Gastroesophageal sphincter (tissue), 4 donors: ENCODE measurements around the gene UVRAG. TPM values are rescaled to one million over a fixed set of nuclear protein-coding genes. Genes with fewer than 3 reads are reported as not detected.
A peak's percentile ranks its signal among the peaks of the same experiment; 100 is the strongest.
"Not testable (repeated sequence)": the region's sequence is repeated elsewhere in the genome, so short reads cannot be mapped to it uniquely, and the experiment has no call there.

Experiments
- ATAC-seq: fragments of 150-250 bp; one replicate; pipeline ENCODE4 v1.9.1; 2016; ENCODE audit warnings: mild to moderate bottlenecking, moderate library complexity
- H3K27ac ChIP-seq, 4 donors: fragments of 200-600 bp; sonication (generic) in 3 of 4; 1 replicate in 3 of 4; 2 replicates in 1 of 4; pipeline ENCODE4 v1.5.1; 2016 to 2019
- H3K27me3 ChIP-seq: fragments of 200-600 bp; sonication (generic); one replicate; pipeline ENCODE4 v1.5.1; 2019
- H3K36me3 ChIP-seq, 2 donors: fragments of 200-600 bp; sonication (generic); one replicate each; pipeline ENCODE4 v1.5.1; 2019; ENCODE audit warnings: control low read depth in 1 of 2
- H3K4me1 ChIP-seq, 3 donors: fragments of 200-600 bp; sonication (generic); 1 replicate in 2 of 3; 2 replicates in 1 of 3; pipeline ENCODE4 v1.5.1; 2016 to 2019; ENCODE audit warnings: control low read depth in 2 of 3
- H3K4me3 ChIP-seq, 2 donors: fragments of 200-600 bp; sonication (generic); one replicate each; pipeline ENCODE4 v1.5.1; 2019; ENCODE audit warnings: mild to moderate bottlenecking in 1 of 2, moderate library complexity in 1 of 2
- H3K9me3 ChIP-seq, 3 donors: fragments of 200-600 bp; sonication (generic); one replicate each; pipeline ENCODE4 v1.5.1; 2017 to 2019; ENCODE audit warnings: control low read depth in 2 of 3
- CTCF ChIP-seq, 4 experiments: fragments of 200-600 bp in 2 of 4; fragments of 450-650 bp in 2 of 4; sonication (generic) in 1 of 4; IDR thresholded peaks; one replicate each; pipeline ENCODE4 v1.5.1; 2017 to 2019; ENCODE audit warnings: antibody characterized with exemption in 4 of 4, mild to moderate bottlenecking in 2 of 4, moderate library complexity in 2 of 4
- EP300 ChIP-seq: sonication (generic); formaldehyde crosslinking; IDR thresholded peaks from one replicate; pipeline ENCODE4 v1.6.1; 2017; ENCODE audit warnings: antibody characterized with exemption, mild to moderate bottlenecking
- POLR2A ChIP-seq, 2 donors: fragments of 450-650 bp; IDR thresholded peaks; one replicate each; pipeline ENCODE4 v1.6.1; 2017; ENCODE audit warnings: antibody characterized with exemption in 2 of 2, mild to moderate bottlenecking in 2 of 2, moderate library complexity in 1 of 2
- POLR2AphosphoS5 ChIP-seq: sonication (generic); formaldehyde crosslinking; IDR thresholded peaks from one replicate; pipeline ENCODE4 v1.6.1; 2017; ENCODE audit warnings: antibody characterized with exemption
- WGBS, 2 donors: methylation state at CpG; one replicate each; pipeline ENCODE4 v1.1.5; 2018; ENCODE audit warnings: low coverage in 1 of 2; 5-methylcytosine and 5-hydroxymethylcytosine counted together
- total RNA-seq, 4 donors: library from RNA; depleted of rRNA; stranded (reverse); fragments of >200 nt; gene quantifications; one replicate each; pipeline ENCODE4 v1.1.0, GENCODE V29; 2016

UVRAG gene
- total RNA-seq, 4 donors from 2014 or later, result 28.1 to 50.1 (median 34.7) TPM

GRCh38 chr11:76077575-76078150 is 262.7 kb downstream of the UVRAG start:
- Histone ChIP-seq H3K4me3 (no peak overlapping the region), H3K27me3 (no peaks in the 10 kb centered on the region), H3K27ac (peak overlapping the region in 2 of 4 donors; percentile 5 to 21), H3K36me3 (no peaks in the 10 kb centered on the region), H3K4me1 (peaks cover 0 to 31% (median 11%) of the 10 kb centered on the region in 3 donors), H3K9me3 (no peaks in the 10 kb centered on the region)
- TF ChIP-seq POLR2AphosphoS5 (no peak), POLR2A (IDR thresholded peaks at IDR 0.05) (no peak), CTCF (IDR thresholded peaks at IDR 0.05) (no peak), EP300 (no peak)
- WGBS, 2 donors, result 11 to 44% methylated on average over 1 of the region's 1 CpG
- ATAC-seq, result no peak

GRCh38 chr11:76081084-76081483 is 266.1 kb downstream of the UVRAG start:
- H3K27ac ChIP-seq, H3K27me3 ChIP-seq, H3K9me3 ChIP-seq, H3K36me3 ChIP-seq, ATAC-seq, H3K4me3 ChIP-seq: not testable (repeated sequence)
- peaks cover 0 to 30% (median 9%) of the 10 kb centered on the region in 3 donors for H3K4me1 ChIP-seq
- 87 to 94% methylated on average over 2 to 5 of the region's 5 CpGs for WGBS, 2 donors

GRCh38 chr11:76083563-76084451 is 268.8 kb downstream of the UVRAG start:
- H3K27ac ChIP-seq, result peak overlapping the region; percentile 50 to 77 (median 64)
- WGBS, 2 donors, result 58 to 59% methylated on average over 7 of the region's 7 CpGs
- no peak overlapping the region for H3K4me3 ChIP-seq
- no peaks in the 10 kb centered on the region for H3K9me3 ChIP-seq
- peaks cover 0 to 28% (median 6%) of the 10 kb centered on the region in 3 donors for H3K4me1 ChIP-seq
- H3K36me3 ChIP-seq, result no peaks in the 10 kb centered on the region
- TF ChIP-seq POLR2A (IDR thresholded peaks at IDR 0.05), result no peak
- no peak for TF ChIP-seq EP300
- TF ChIP-seq POLR2AphosphoS5, result no peak
- TF ChIP-seq CTCF (IDR thresholded peaks at IDR 0.05), result no peak
- ATAC-seq, result peak; percentile 51
- H3K27me3 ChIP-seq, result no peaks in the 10 kb centered on the region

GRCh38 chr11:76085270-76085669 is 270.3 kb downstream of the UVRAG start:
- TF ChIP-seq POLR2AphosphoS5 (no peak), EP300 (no peak), CTCF (IDR thresholded peaks at IDR 0.05) (no peak), POLR2A (IDR thresholded peaks at IDR 0.05) (no peak)
- Histone ChIP-seq H3K4me1 (peaks cover 0 to 28% (median 6%) of the 10 kb centered on the region in 3 donors), H3K36me3 (no peaks in the 10 kb centered on the region), H3K4me3 (no peak overlapping the region), H3K27ac (peak overlapping the region in 2 of 4 donors; percentile 12 to 18), H3K27me3 (no peaks in the 10 kb centered on the region), H3K9me3 (no peaks in the 10 kb centered on the region)
- ATAC-seq, result no peak
- 89 to 100% methylated on average over 1 of the region's 1 CpG for WGBS, 2 donors

GRCh38 chr11:76086743-76087635 is 272.0 kb downstream of the UVRAG start:
- no peak overlapping the region for H3K4me3 ChIP-seq
- no peak overlapping the region for H3K27ac ChIP-seq
- WGBS, 2 donors, result 83 to 91% methylated on average over 6 of the region's 6 CpGs
- no peaks in the 10 kb centered on the region for H3K27me3 ChIP-seq
- H3K4me1 ChIP-seq, result peaks cover 0 to 28% (median 6%) of the 10 kb centered on the region in 3 donors
- no peaks in the 10 kb centered on the region for H3K36me3 ChIP-seq
- no peaks in the 10 kb centered on the region for H3K9me3 ChIP-seq
- TF ChIP-seq POLR2A (IDR thresholded peaks at IDR 0.05) (no peak), POLR2AphosphoS5 (no peak), EP300 (no peak), CTCF (IDR thresholded peaks at IDR 0.05) (no peak)
- no peak for ATAC-seq
